ENCODE data around the gene EPB41. TPM values are rescaled to one million over a fixed set of nuclear protein-coding genes. Genes with fewer than 3 reads are reported as not detected.

Gene EPB41
- total RNA-seq, 3 donors from 2014 or later (not counting 1 experiment from before 2014, with no cell fraction given) = 151 to 196 (median 172) TPM

DNA sequence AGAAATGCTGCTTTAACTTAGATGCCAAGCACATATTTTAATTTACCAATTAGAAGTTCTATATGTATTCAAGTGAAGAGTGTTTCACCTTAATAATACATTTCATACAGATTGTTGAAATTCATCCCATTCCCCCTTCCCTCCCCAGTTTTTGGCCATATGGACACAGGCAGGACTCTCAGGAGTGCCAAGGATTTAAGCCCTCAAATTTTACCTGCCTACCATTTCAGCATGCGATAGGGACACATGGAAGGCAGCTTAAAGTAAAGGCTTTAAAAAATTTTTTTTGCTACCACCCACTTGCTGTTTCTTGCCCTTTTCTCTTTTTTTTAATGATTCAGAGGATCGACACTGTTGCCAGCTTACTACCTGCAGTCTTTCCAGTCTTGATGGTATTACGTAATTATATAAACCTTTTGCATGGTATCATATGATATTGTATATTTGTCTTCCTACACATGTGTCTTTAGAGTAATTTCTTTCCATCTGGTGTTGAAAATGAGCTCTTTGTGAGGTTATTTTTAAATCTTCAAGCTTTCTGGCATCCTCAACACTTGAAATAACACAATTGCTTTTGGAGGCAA is 7.0 kb downstream of the EPB41 start:
- Mint-ChIP-seq H3K9me3 (no peaks in the 10 kb centered on the region), H3K27ac (peak overlapping the region in 1 of 2 donors; percentile 5), H3K4me1 (peaks cover 47 to 51% of the 10 kb centered on the region in 2 donors), H3K36me3 (no peaks in the 10 kb centered on the region), H3K4me3 (no peak overlapping the region), H3K27me3 (ENCODE audit: low read depth in 2 of 2) (no peaks in the 10 kb centered on the region)
- peaks cover 49% of the 10 kb centered on the region for H3K4me1 ChIP-seq (ENCODE audit: control insufficient read depth, insufficient read depth, low read length)
- intact Hi-C loops (cut with micrococcal nuclease) = loop anchor here (10.0 kb wide), 1 partner anchor 53 kb away; no protein-coding TSS in a partner anchor
- DNase-seq (no peak), ATAC-seq (no peak)
- no peak overlapping the region for H3K27ac ChIP-seq (ENCODE audit: low read length)
- no peaks in the 10 kb centered on the region for H3K27me3 ChIP-seq (ENCODE audit: control insufficient read depth, insufficient read depth, low read length)
- H3K9me3 ChIP-seq (ENCODE audit: control insufficient read depth, insufficient read depth, low read length) = no peaks in the 10 kb centered on the region
- no peak for TF ChIP-seq CTCF (IDR thresholded peaks at IDR 0.05)
- no peak overlapping the region for H3K4me3 ChIP-seq (ENCODE audit: low read length)
- H3K36me3 ChIP-seq (ENCODE audit: control insufficient read depth, insufficient read depth, low read length) = no peaks in the 10 kb centered on the region
- 93% methylated on average over 1 of the region's 3 CpGs for WGBS (ENCODE audit: insufficient coverage)

DNA sequence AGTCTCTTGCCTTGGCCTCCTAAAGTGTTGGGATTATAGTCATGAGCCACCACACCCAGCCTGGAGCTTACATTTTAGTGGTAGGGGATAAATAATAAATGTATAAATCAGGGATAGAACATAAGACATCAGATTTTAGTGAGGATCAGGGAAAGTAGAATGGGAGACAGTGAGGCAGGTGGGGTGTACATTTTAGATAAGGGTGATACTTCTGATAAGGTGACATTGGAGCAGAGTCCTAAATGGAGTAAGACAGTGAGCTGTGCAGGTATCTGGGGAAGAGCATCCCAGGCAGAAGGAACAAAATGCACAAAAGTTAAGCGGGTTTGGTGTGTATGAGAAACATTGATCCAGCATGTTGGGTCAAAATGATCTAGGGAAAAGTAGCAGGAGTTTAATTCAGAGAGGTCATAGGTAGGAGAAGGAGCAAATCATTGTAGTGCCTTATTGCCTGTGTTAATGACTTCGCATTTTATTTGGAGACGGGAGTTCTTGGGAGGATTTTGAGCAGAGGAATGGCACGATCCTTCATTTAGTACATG is 11.1 kb downstream of the EPB41 start:
- no peaks in the 10 kb centered on the region for H3K36me3 ChIP-seq (ENCODE audit: control insufficient read depth, insufficient read depth, low read length)
- Mint-ChIP-seq H3K4me1 (peaks cover 44 to 46% of the 10 kb centered on the region in 2 donors), H3K27me3 (ENCODE audit: low read depth in 2 of 2) (no peaks in the 10 kb centered on the region), H3K36me3 (no peaks in the 10 kb centered on the region), H3K9me3 (no peaks in the 10 kb centered on the region), H3K27ac (peak overlapping the region; percentile 89 to 98), H3K4me3 (peak overlapping the region; percentile 43)
- no peak for TF ChIP-seq CTCF (IDR thresholded peaks at IDR 0.05)
- H3K9me3 ChIP-seq (ENCODE audit: control insufficient read depth, insufficient read depth, low read length) = no peaks in the 10 kb centered on the region
- peaks cover 50% of the 10 kb centered on the region for H3K4me1 ChIP-seq (ENCODE audit: control insufficient read depth, insufficient read depth, low read length)
- ATAC-seq = no peak
- intact Hi-C loops (cut with micrococcal nuclease) = loop anchor here (10.0 kb wide), 1 partner anchor 49 kb away; no protein-coding TSS in a partner anchor
- no peak for DNase-seq
- H3K27me3 ChIP-seq (ENCODE audit: control insufficient read depth, insufficient read depth, low read length) = no peaks in the 10 kb centered on the region
- no peak overlapping the region for H3K4me3 ChIP-seq (ENCODE audit: low read length)
- WGBS (ENCODE audit: insufficient coverage) = over 99% methylated on average over 4 of the region's 4 CpGs
- H3K27ac ChIP-seq (ENCODE audit: low read length) = peak overlapping the region; percentile 80

DNA sequence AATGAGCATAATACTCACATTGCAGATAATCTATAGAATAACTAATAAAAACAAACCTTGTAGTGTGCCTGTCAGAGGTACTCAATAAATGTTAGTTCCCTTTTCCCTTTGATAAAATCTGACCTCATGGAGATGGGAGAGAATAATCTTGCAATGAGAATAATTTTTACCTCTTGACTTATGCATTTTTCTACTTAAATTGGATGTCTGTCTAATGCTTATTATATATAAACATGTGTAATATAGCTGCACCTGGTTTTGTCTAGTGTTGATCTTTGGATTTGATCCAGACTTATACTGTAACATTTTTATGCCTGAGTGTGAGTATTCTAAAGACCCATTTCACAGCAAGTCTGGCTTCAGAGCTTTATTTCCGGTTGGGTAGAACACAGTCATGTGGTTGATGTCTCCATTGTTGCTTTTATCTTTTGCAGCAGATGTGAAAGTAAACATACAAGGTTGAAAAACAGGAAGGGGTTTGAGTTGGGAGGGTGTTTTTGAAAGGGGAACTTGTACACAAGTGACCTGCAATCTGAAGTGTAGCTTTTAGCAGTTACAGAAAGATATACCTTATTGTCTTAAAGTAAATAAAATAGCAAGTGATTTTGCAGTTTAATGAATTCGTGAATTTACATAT is 12.4 kb downstream of the EPB41 start:
- Mint-ChIP-seq H3K27me3 (ENCODE audit: low read depth in 2 of 2) (no peaks in the 10 kb centered on the region), H3K4me1 (peaks cover 44 to 49% of the 10 kb centered on the region in 2 donors), H3K36me3 (no peaks in the 10 kb centered on the region), H3K9me3 (no peaks in the 10 kb centered on the region), H3K4me3 (peak overlapping the region; percentile 87), H3K27ac (peak overlapping the region; percentile 89 to 98)
- ATAC-seq (peak; percentile 85 to 94 (median 91)), DNase-seq (peak in 1 of 2 donors; percentile 89)
- H3K27me3 ChIP-seq (ENCODE audit: control insufficient read depth, insufficient read depth, low read length) = no peaks in the 10 kb centered on the region
- no peak for TF ChIP-seq CTCF (IDR thresholded peaks at IDR 0.05)
- peak overlapping the region; percentile 80 for H3K27ac ChIP-seq (ENCODE audit: low read length)
- H3K36me3 ChIP-seq (ENCODE audit: control insufficient read depth, insufficient read depth, low read length) = no peaks in the 10 kb centered on the region
- intact Hi-C loops (cut with micrococcal nuclease) = loop anchor here (1.0 to 10.0 kb wide), 3 partner anchors 12 to 48 kb away; partner anchors contain the start of gene EPB41
- H3K9me3 ChIP-seq (ENCODE audit: control insufficient read depth, insufficient read depth, low read length) = no peaks in the 10 kb centered on the region
- peaks cover 58% of the 10 kb centered on the region for H3K4me1 ChIP-seq (ENCODE audit: control insufficient read depth, insufficient read depth, low read length)
- WGBS (ENCODE audit: insufficient coverage) = 0% methylated on average over 1 of the region's 2 CpGs
- H3K4me3 ChIP-seq (ENCODE audit: low read length) = peak overlapping the region; percentile 20
